Fibroblast of lung (primary cell): ENCODE measurements around the gene MNAT1. TPM values are rescaled to one million over a fixed set of nuclear protein-coding genes. Genes with fewer than 3 reads are reported as not detected.

Source experiments
- DNase-seq, 2 donors: peaks; one replicate each; pipeline versions ENCODE4 v3.0.0 to v3.0.0-alpha.2; 2010; ENCODE audit warnings: low read depth in 2 of 2
- H2AFZ ChIP-seq: 2 replicates; pipeline ENCODE4 v1.5.1; 2012; ENCODE audit warnings: low read length, control low read depth, inconsistent platforms
- H3K27ac ChIP-seq: 2 replicates; pipeline ENCODE4 v1.5.1; 2011; ENCODE audit warnings: low read length, control low read depth; ENCODE audit not compliant: insufficient read depth
- H3K27me3 ChIP-seq: 2 replicates; pipeline ENCODE4 v1.5.1; 2011; ENCODE audit warnings: mild to moderate bottlenecking, low read length; ENCODE audit not compliant: control insufficient read depth, insufficient read depth
- H3K36me3 ChIP-seq: 2 replicates; pipeline ENCODE4 v1.5.1; 2011; ENCODE audit warnings: low read length; ENCODE audit not compliant: control insufficient read depth, insufficient read depth
- H3K4me1 ChIP-seq: 2 replicates; pipeline ENCODE4 v1.5.1; 2011; ENCODE audit warnings: low read length; ENCODE audit not compliant: control insufficient read depth, insufficient read depth; ENCODE audit errors: extremely low read depth
- H3K4me2 ChIP-seq: 2 replicates; pipeline ENCODE4 v1.5.1; 2011; ENCODE audit warnings: low read length, control low read depth; ENCODE audit not compliant: insufficient read depth; ENCODE audit errors: extremely low read depth
- H3K4me3 ChIP-seq, 4 experiments: fragments of 200-600 bp in 1 of 4; sonication (generic) in 1 of 4; replicated peaks in 1 of 4; 2 replicates each; pipeline ENCODE4 v1.5.1; 2011 to 2016; ENCODE audit warnings: low read length in 4 of 4, low read depth in 3 of 4, mild to moderate bottlenecking in 3 of 4, control low read depth in 2 of 4, inconsistent platforms in 1 of 4, mixed read lengths in 1 of 4; ENCODE audit not compliant: insufficient read depth in 1 of 4; ENCODE audit errors: control extremely low read depth in 1 of 4
- H3K79me2 ChIP-seq: 2 replicates; pipeline ENCODE4 v1.5.1; 2012; ENCODE audit warnings: mild to moderate bottlenecking, low read length, inconsistent platforms; ENCODE audit not compliant: control insufficient read depth, insufficient read depth
- H3K9ac ChIP-seq: 2 replicates; pipeline ENCODE4 v1.5.1; 2011; ENCODE audit warnings: mild to moderate bottlenecking, low read length, control low read depth; ENCODE audit not compliant: insufficient read depth
- H3K9me3 ChIP-seq: 2 replicates; pipeline ENCODE4 v1.5.1; 2012; ENCODE audit warnings: low read depth, low read length; ENCODE audit not compliant: control insufficient read depth, insufficient read depth
- H4K20me1 ChIP-seq: 2 replicates; pipeline ENCODE4 v1.5.1; 2011; ENCODE audit warnings: low read length; ENCODE audit not compliant: control insufficient read depth, insufficient read depth; ENCODE audit errors: extremely low read depth
- CTCF ChIP-seq, 2 donors: IDR thresholded peaks in 1 of 2; conservative IDR thresholded peaks in 1 of 2; 1 replicate in 1 of 2; 2 replicates in 1 of 2; pipeline ENCODE4 v1.5.1; 2011 to 2012; ENCODE audit warnings: low read length in 2 of 2, control low read depth in 1 of 2, inconsistent platforms in 1 of 2, low read depth in 1 of 2, mild to moderate bottlenecking in 1 of 2
- EZH2 ChIP-seq: IDR thresholded peaks from 2 replicates; pipeline ENCODE4 v1.5.1; 2012; ENCODE audit warnings: low read length, control low read depth, mild to moderate bottlenecking; ENCODE audit errors: missing control alignments
- polyA plus RNA-seq, 2 donors: library from polyadenylated mRNA; depleted of rRNA in 1 of 2; stranded (reverse) in 1 of 2; unstranded in 1 of 2; fragments of >200 nt; gene quantifications; 2 replicates each; pipeline ENCODE4 v1.2.1, GENCODE V29; 2011 to 2012; ENCODE audit warnings: missing spikeins in 1 of 2
- total RNA-seq: library from RNA; depleted of rRNA; stranded (reverse); fragments of >200 nt; gene quantifications from 2 replicates; pipeline ENCODE4 v1.2.1, GENCODE V29; 2014

MNAT1 gene
- total and polyA plus RNA-seq, 2 donors (not counting 1 experiment from before 2014, with no cell fraction given) = 48.2 to 58.5 TPM

DNA sequence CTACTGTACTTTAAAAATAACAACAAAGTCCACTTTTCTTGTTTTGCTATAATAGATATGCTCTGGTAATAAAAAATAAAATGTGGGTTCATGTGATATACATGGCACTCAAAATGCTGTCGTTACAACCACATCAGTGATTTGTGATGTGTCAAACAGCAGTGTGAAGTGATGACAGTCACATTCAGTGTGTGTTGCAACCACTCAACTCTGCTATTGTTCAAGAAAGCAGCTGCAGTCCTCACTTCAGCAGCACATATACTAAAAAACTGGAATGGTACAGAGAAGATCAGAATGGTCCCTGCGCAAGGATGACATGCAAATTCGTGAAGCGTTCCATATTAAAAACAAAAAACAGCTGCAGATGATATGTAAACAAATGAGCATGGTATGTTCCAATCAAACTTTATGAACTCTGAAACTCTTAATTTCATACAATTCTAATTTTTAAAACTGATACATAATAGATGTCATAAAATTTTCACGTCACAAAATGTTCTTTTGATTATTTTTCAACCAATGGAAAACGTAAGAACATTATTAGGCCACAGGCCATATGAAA, 239.6 kb downstream of the MNAT1 start:
- no peak for TF ChIP-seq EZH2
- TF ChIP-seq CTCF (conservative IDR thresholded peaks at IDR 0.05 in 1 of 2, IDR thresholded peaks at IDR 0.05 in 1 of 2; ENCODE audit: low read depth in 1 of 2, low read length in 2 of 2) = no peak
- no peaks in the 10 kb centered on the region for H3K9me3 ChIP-seq
- DNase-seq = peak in 1 of 2 donors; percentile 58
- H3K27ac ChIP-seq = no peak overlapping the region
- peaks cover 4% of the 10 kb centered on the region for H3K36me3 ChIP-seq
- no peaks in the 10 kb centered on the region for H3K27me3 ChIP-seq
- H4K20me1 ChIP-seq = no peaks in the 10 kb centered on the region
- H2AFZ ChIP-seq = no peak overlapping the region
- no peak overlapping the region for H3K4me3 ChIP-seq
- peaks cover 1% of the 10 kb centered on the region for H3K79me2 ChIP-seq
- H3K4me2 ChIP-seq = no peak overlapping the region
- no peaks in the 10 kb centered on the region for H3K4me1 ChIP-seq
- H3K9ac ChIP-seq = no peak overlapping the region

DNA sequence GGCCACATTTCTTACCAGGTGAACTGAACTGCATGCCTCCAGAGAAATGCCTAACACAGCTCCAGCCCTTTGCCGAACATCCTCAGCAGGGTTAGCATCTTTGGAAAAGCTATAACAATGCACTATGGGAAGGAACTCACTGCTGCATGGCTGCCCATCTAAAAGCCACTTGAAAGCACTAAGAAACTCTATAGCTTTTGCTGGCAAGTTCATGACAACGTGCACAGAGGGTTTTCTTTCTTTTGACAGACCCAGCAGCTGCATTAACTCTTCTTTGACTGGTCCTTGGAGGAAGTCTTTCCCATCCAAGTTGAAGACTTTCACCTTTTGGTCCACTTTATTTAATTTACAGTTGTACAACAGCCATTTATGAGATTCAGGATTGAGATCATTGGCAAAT, 241.0 kb downstream of the MNAT1 start:
- no peak for DNase-seq
- no peaks in the 10 kb centered on the region for H3K9me3 ChIP-seq
- no peaks in the 10 kb centered on the region for H3K4me1 ChIP-seq
- no peak overlapping the region for H3K4me3 ChIP-seq
- H3K4me2 ChIP-seq = no peak overlapping the region
- peaks cover 11% of the 10 kb centered on the region for H3K79me2 ChIP-seq
- no peak overlapping the region for H3K27ac ChIP-seq
- no peaks in the 10 kb centered on the region for H4K20me1 ChIP-seq
- H3K9ac ChIP-seq = no peak overlapping the region
- TF ChIP-seq EZH2 = no peak
- TF ChIP-seq CTCF (conservative IDR thresholded peaks at IDR 0.05 in 1 of 2, IDR thresholded peaks at IDR 0.05 in 1 of 2; ENCODE audit: low read depth in 1 of 2, low read length in 2 of 2) = no peak
- H3K27me3 ChIP-seq = no peaks in the 10 kb centered on the region
- H3K36me3 ChIP-seq = peaks cover 4% of the 10 kb centered on the region
- no peak overlapping the region for H2AFZ ChIP-seq

GRCh38 chr14:60977847-60978246, 243.3 kb downstream of the MNAT1 start:
- Histone ChIP-seq H3K9me3 (no peaks in the 10 kb centered on the region), H3K4me1 (peaks cover 3% of the 10 kb centered on the region), H3K4me3 (peak overlapping the region in 3 of 4 experiments; percentile 12 to 54 (median 18)), H3K27me3 (no peaks in the 10 kb centered on the region), H3K4me2 (peak overlapping the region; percentile 53), H2AFZ (no peak overlapping the region), H3K79me2 (peaks cover 21% of the 10 kb centered on the region), H4K20me1 (no peaks in the 10 kb centered on the region), H3K36me3 (peaks cover 4% of the 10 kb centered on the region), H3K27ac (no peak overlapping the region), H3K9ac (no peak overlapping the region)
- TF ChIP-seq EZH2 (no peak), CTCF (conservative IDR thresholded peaks at IDR 0.05 in 1 of 2, IDR thresholded peaks at IDR 0.05 in 1 of 2; ENCODE audit: low read depth in 1 of 2, low read length in 2 of 2) (no peak)
- DNase-seq = no peak
